Endodermal cell (in vitro differentiated cells): ENCODE measurements around the gene SPTB. TPM values are rescaled to one million over a fixed set of nuclear protein-coding genes. Genes with fewer than 3 reads are reported as not detected.

Source experiments
- DNase-seq: peaks from one replicate; pipeline ENCODE4 v3.0.0-alpha.2; 2017
- H3K27ac ChIP-seq: 2 replicates; pipeline ENCODE4 v1.5.1; 2013; ENCODE audit warnings: mild to moderate bottlenecking, low read depth, low read length, moderate library complexity
- H3K27me3 ChIP-seq: 2 replicates; pipeline ENCODE4 v1.6.1; 2013; ENCODE audit warnings: mild to moderate bottlenecking, low read length, moderate library complexity; ENCODE audit not compliant: insufficient read depth, control insufficient read depth, poor library complexity, severe bottlenecking
- H3K36me3 ChIP-seq: 2 replicates; pipeline ENCODE4 v1.7.0; 2013; ENCODE audit warnings: mild to moderate bottlenecking, low read length, moderate library complexity; ENCODE audit not compliant: control insufficient read depth, insufficient read depth
- H3K4me1 ChIP-seq: one replicate; pipeline ENCODE4 v1.7.0; 2013; ENCODE audit warnings: low read length; ENCODE audit not compliant: control insufficient read depth, insufficient read depth
- H3K4me3 ChIP-seq: 2 replicates; pipeline ENCODE4 v1.5.1; 2013; ENCODE audit warnings: mild to moderate bottlenecking, low read length, moderate library complexity
- H3K9ac ChIP-seq: 2 replicates; pipeline ENCODE4 v1.6.1; 2013; ENCODE audit warnings: mild to moderate bottlenecking, low read length, moderate library complexity; ENCODE audit not compliant: poor library complexity, severe bottlenecking; ENCODE audit errors: extremely low read depth
- H3K9me3 ChIP-seq: 2 replicates; pipeline ENCODE4 v1.6.1; 2013; ENCODE audit warnings: mild to moderate bottlenecking, low read length, moderate library complexity; ENCODE audit not compliant: control insufficient read depth
- H3K27ac Mint-ChIP-seq: 2 replicates; pipeline ENCODE4 v1.8.0; 2020; ENCODE audit warnings: mixed read lengths
- H3K27me3 Mint-ChIP-seq: 2 replicates; pipeline ENCODE4 v1.8.0; 2021; ENCODE audit warnings: mild to moderate bottlenecking, mixed read lengths; ENCODE audit not compliant: insufficient read depth
- H3K36me3 Mint-ChIP-seq: 2 replicates; pipeline ENCODE4 v1.8.0; 2020; ENCODE audit warnings: low read depth, mixed read lengths
- H3K4me1 Mint-ChIP-seq: 2 replicates; pipeline ENCODE4 v1.8.0; 2020; ENCODE audit warnings: mixed read lengths
- H3K4me3 Mint-ChIP-seq: 2 replicates; pipeline ENCODE4 v1.8.0; 2020; ENCODE audit warnings: mild to moderate bottlenecking, moderate library complexity, mixed read lengths
- H3K9me3 Mint-ChIP-seq: 2 replicates; pipeline ENCODE4 v1.8.0; 2020; ENCODE audit warnings: mild to moderate bottlenecking, mixed read lengths
- WGBS, 2 experiments: methylation state at CpG; one replicate each; pipeline versions ENCODE4 v1.1.5 to v1.1.7; 2013; ENCODE audit warnings: missing lambda C conversion rate in 2 of 2, mixed read lengths in 1 of 2; ENCODE audit not compliant: insufficient coverage in 1 of 2, insufficient read length in 1 of 2; 5-methylcytosine and 5-hydroxymethylcytosine counted together
- total RNA-seq, 2 donors: library from RNA; stranded (reverse); fragmentation: NEBNext Ultra II Directional in 1 of 2; extraction: Animal tissue kit (Norgen Biotek cat#: 25700) in 1 of 2; gene quantifications; 2 replicates in 1 of 2; 3 replicates in 1 of 2; pipeline ENCODE4 v1.2.1, GENCODE V29; 2021
- TF ChIP-seq, protein P1 (sequence below): fragments of 200-600 bp; sonication (generic); conservative IDR thresholded peaks from 2 replicates; pipeline ENCODE4 v1.5.0; 2021; ENCODE audit warnings: antibody characterized with exemption, mild to moderate bottlenecking

The SPTB gene
- total RNA-seq, 2 donors from 2014 or later, result 0.77 to 1.4 TPM

- H3K36me3 ChIP-seq, result no peaks in the 10 kb centered on the region
- H3K27ac ChIP-seq, result no peak overlapping the region
- no peaks in the 10 kb centered on the region for H3K27me3 ChIP-seq
- DNase-seq, result no peak
- no peaks in the 10 kb centered on the region for H3K9me3 ChIP-seq
- no peak overlapping the region for H3K4me3 ChIP-seq
- Mint-ChIP-seq H3K27me3 (peaks cover 33% of the 10 kb centered on the region), H3K27ac (no peak overlapping the region), H3K4me1 (peaks cover 30% of the 10 kb centered on the region), H3K4me3 (no peak overlapping the region), H3K36me3 (no peaks in the 10 kb centered on the region), H3K9me3 (peaks cover 3% of the 10 kb centered on the region)
- peaks cover 16% of the 10 kb centered on the region for H3K4me1 ChIP-seq
- WGBS, 2 experiments, result 85 to 96% methylated on average over 3 to 5 of the region's 5 CpGs
- H3K9ac ChIP-seq, result no peak overlapping the region
- TF ChIP-seq, protein P1, sequence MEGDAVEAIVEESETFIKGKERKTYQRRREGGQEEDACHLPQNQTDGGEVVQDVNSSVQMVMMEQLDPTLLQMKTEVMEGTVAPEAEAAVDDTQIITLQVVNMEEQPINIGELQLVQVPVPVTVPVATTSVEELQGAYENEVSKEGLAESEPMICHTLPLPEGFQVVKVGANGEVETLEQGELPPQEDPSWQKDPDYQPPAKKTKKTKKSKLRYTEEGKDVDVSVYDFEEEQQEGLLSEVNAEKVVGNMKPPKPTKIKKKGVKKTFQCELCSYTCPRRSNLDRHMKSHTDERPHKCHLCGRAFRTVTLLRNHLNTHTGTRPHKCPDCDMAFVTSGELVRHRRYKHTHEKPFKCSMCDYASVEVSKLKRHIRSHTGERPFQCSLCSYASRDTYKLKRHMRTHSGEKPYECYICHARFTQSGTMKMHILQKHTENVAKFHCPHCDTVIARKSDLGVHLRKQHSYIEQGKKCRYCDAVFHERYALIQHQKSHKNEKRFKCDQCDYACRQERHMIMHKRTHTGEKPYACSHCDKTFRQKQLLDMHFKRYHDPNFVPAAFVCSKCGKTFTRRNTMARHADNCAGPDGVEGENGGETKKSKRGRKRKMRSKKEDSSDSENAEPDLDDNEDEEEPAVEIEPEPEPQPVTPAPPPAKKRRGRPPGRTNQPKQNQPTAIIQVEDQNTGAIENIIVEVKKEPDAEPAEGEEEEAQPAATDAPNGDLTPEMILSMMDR, result no peak
These were observed 123.0 kb downstream of the SPTB start for GRCh38 chr14:64756712-64757111.

DNA sequence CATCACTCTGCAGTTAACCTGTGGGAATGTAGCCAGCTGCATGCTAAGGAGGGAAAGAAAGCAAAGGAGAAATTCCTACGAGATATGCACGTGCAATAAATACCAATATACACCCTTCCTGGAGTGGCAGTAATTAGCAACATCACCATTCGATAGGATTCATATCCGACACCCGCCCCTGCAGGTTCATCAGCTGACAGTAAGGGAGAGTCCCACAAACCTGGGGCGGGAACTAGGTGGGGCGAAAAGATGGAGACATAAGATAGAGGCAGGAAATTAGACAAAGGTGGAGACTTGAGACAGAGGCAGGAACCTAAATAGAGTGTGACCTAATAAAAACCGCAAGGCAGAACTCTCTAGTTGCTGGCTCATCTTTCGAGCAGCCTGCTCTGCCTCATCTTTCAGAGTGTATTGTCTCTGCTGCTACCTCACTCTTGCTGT is 123.9 kb downstream of the SPTB start:
- no peaks in the 10 kb centered on the region for H3K9me3 ChIP-seq
- TF ChIP-seq, protein P1, result no peak
- Mint-ChIP-seq H3K4me1 (peaks cover 30% of the 10 kb centered on the region), H3K4me3 (no peak overlapping the region), H3K9me3 (peaks cover 3% of the 10 kb centered on the region), H3K27ac (no peak overlapping the region), H3K36me3 (no peaks in the 10 kb centered on the region), H3K27me3 (peaks cover 24% of the 10 kb centered on the region)
- no peak for DNase-seq
- no peaks in the 10 kb centered on the region for H3K36me3 ChIP-seq
- H3K27ac ChIP-seq, result no peak overlapping the region
- no peak overlapping the region for H3K4me3 ChIP-seq
- no peaks in the 10 kb centered on the region for H3K27me3 ChIP-seq
- no peak overlapping the region for H3K9ac ChIP-seq
- peaks cover 16% of the 10 kb centered on the region for H3K4me1 ChIP-seq
- 93 to 98% methylated on average over 6 to 9 of the region's 9 CpGs for WGBS, 2 experiments

- H3K4me3 Mint-ChIP-seq, result no peak overlapping the region
- H3K4me1 Mint-ChIP-seq, result peaks cover 25% of the 10 kb centered on the region
- Histone ChIP-seq H3K9me3 (no peaks in the 10 kb centered on the region), H3K36me3 (no peaks in the 10 kb centered on the region), H3K27ac (no peak overlapping the region), H3K4me1 (peaks cover 16% of the 10 kb centered on the region), H3K9ac (no peak overlapping the region), H3K4me3 (no peak overlapping the region), H3K27me3 (no peaks in the 10 kb centered on the region)
- WGBS, 2 experiments, result 91 to 100% methylated on average over 1 to 5 of the region's 5 CpGs
- peaks cover 18% of the 10 kb centered on the region for H3K27me3 Mint-ChIP-seq
- H3K9me3 Mint-ChIP-seq, result peaks cover 3% of the 10 kb centered on the region
- DNase-seq, result no peak
- H3K27ac Mint-ChIP-seq, result no peak overlapping the region
- TF ChIP-seq, protein P1, result no peak
- H3K36me3 Mint-ChIP-seq, result no peaks in the 10 kb centered on the region
These were observed 125.0 kb downstream of the SPTB start for GRCh38 chr14:64754685-64755084.
